Measurements from ENCODE around the gene KRTAP3-3.
"Not testable (repeated sequence)": the region's sequence is repeated elsewhere in the genome, so short reads cannot be mapped to it uniquely, and the experiment has no call there.

Gene KRTAP3-3

GRCh38 chr17:41002814-41003213 lies 8.8 kb upstream of the KRTAP3-3 start:
- Histone ChIP-seq H3K36me3 (ENCODE audit: insufficient read depth, low read length) (no peaks in the 10 kb centered on the region), H3K27ac (ENCODE audit: low read depth, low read length) (no peak overlapping the region), H3K9me3 (ENCODE audit: low read length) (no peaks in the 10 kb centered on the region), H3K27me3 (ENCODE audit: control insufficient read depth in 1 of 2, insufficient read depth in 2 of 2, low read length in 2 of 2) (no peaks in the 10 kb centered on the region), H3K4me3 (ENCODE audit: low read depth in 1 of 2, low read length in 2 of 2) (no peak overlapping the region), H3K4me1 (ENCODE audit: insufficient read depth, low read length) (no peaks in the 10 kb centered on the region), H3K9ac (ENCODE audit: low read length) (no peak overlapping the region)

GRCh38 chr17:41001795-41002194 lies 7.8 kb upstream of the KRTAP3-3 start:
- Histone ChIP-seq H3K9me3 (ENCODE audit: low read length) (no peaks in the 10 kb centered on the region), H3K4me3 (ENCODE audit: low read depth in 1 of 2, low read length in 2 of 2) (no peak overlapping the region), H3K4me1 (ENCODE audit: insufficient read depth, low read length) (no peaks in the 10 kb centered on the region), H3K27me3 (ENCODE audit: control insufficient read depth in 1 of 2, insufficient read depth in 2 of 2, low read length in 2 of 2) (no peaks in the 10 kb centered on the region), H3K36me3 (ENCODE audit: insufficient read depth, low read length) (no peaks in the 10 kb centered on the region), H3K27ac (ENCODE audit: low read depth, low read length) (no peak overlapping the region), H3K9ac (ENCODE audit: low read length) (no peak overlapping the region)

GRCh38 chr17:40999563-40999962 lies 5.6 kb upstream of the KRTAP3-3 start, which contains the start of gene KRTAP3-2:
Gene KRTAP3-2 (minus strand): TSS chr17:40999906. CDS start chr17:40999853, 53 bp downstream.
- H3K27me3 ChIP-seq (ENCODE audit: control insufficient read depth in 1 of 2, insufficient read depth in 2 of 2, low read length in 2 of 2); H3K4me1 ChIP-seq (ENCODE audit: insufficient read depth, low read length): not testable (repeated sequence)

GRCh38 chr17:40997361-40997760 lies 3.4 kb upstream of the KRTAP3-3 start:
- Histone ChIP-seq H3K36me3 (ENCODE audit: insufficient read depth, low read length) (no peaks in the 10 kb centered on the region), H3K9me3 (ENCODE audit: low read length) (no peaks in the 10 kb centered on the region), H3K9ac (ENCODE audit: low read length) (no peak overlapping the region), H3K27ac (ENCODE audit: low read depth, low read length) (no peak overlapping the region), H3K27me3 (ENCODE audit: control insufficient read depth in 1 of 2, insufficient read depth in 2 of 2, low read length in 2 of 2) (no peaks in the 10 kb centered on the region), H3K4me1 (ENCODE audit: insufficient read depth, low read length) (no peaks in the 10 kb centered on the region), H3K4me3 (ENCODE audit: low read depth in 1 of 2, low read length in 2 of 2) (no peak overlapping the region)

More at GRCh38 chr17:40999563-40999962, 5.6 kb upstream of the KRTAP3-3 start, which contains the start of gene KRTAP3-2:
- not testable (repeated sequence) for H3K36me3 ChIP-seq (ENCODE audit: insufficient read depth, low read length); H3K4me3 ChIP-seq (ENCODE audit: low read depth in 1 of 2, low read length in 2 of 2); H3K9me3 ChIP-seq (ENCODE audit: low read length); H3K9ac ChIP-seq (ENCODE audit: low read length); H3K27ac ChIP-seq (ENCODE audit: low read depth, low read length)

GRCh38 chr17:40996829-40997228 lies 2.9 kb upstream of the KRTAP3-3 start:
- Histone ChIP-seq H3K4me1 (ENCODE audit: insufficient read depth, low read length) (no peaks in the 10 kb centered on the region), H3K27ac (ENCODE audit: low read depth, low read length) (no peak overlapping the region), H3K9me3 (ENCODE audit: low read length) (no peaks in the 10 kb centered on the region), H3K4me3 (ENCODE audit: low read depth in 1 of 2, low read length in 2 of 2) (no peak overlapping the region), H3K27me3 (ENCODE audit: control insufficient read depth in 1 of 2, insufficient read depth in 2 of 2, low read length in 2 of 2) (no peaks in the 10 kb centered on the region), H3K9ac (ENCODE audit: low read length) (no peak overlapping the region), H3K36me3 (ENCODE audit: insufficient read depth, low read length) (no peaks in the 10 kb centered on the region)

GRCh38 chr17:40995116-40995515 lies 1.2 kb upstream of the KRTAP3-3 start:
- no peaks in the 10 kb centered on the region for H3K36me3 ChIP-seq (ENCODE audit: insufficient read depth, low read length)
- no peaks in the 10 kb centered on the region for H3K4me1 ChIP-seq (ENCODE audit: insufficient read depth, low read length)
- H3K9ac ChIP-seq (ENCODE audit: low read length): no peak overlapping the region
- no peak overlapping the region for H3K27ac ChIP-seq (ENCODE audit: low read depth, low read length)
- H3K9me3 ChIP-seq (ENCODE audit: low read length): no peaks in the 10 kb centered on the region
- H3K27me3 ChIP-seq (ENCODE audit: control insufficient read depth in 1 of 2, insufficient read depth in 2 of 2, low read length in 2 of 2): no peaks in the 10 kb centered on the region
- H3K4me3 ChIP-seq (ENCODE audit: low read depth in 1 of 2, low read length in 2 of 2): no peak overlapping the region

- H3K27me3 ChIP-seq (ENCODE audit: control insufficient read depth in 1 of 2, insufficient read depth in 2 of 2, low read length in 2 of 2): no peaks in the 10 kb centered on the region
- H3K9ac ChIP-seq (ENCODE audit: low read length): no peak overlapping the region
- no peaks in the 10 kb centered on the region for H3K4me1 ChIP-seq (ENCODE audit: insufficient read depth, low read length)
- H3K27ac ChIP-seq (ENCODE audit: low read depth, low read length): no peak overlapping the region
- no peak overlapping the region for H3K4me3 ChIP-seq (ENCODE audit: low read depth in 1 of 2, low read length in 2 of 2)
- H3K36me3 ChIP-seq (ENCODE audit: insufficient read depth, low read length): no peaks in the 10 kb centered on the region
- H3K9me3 ChIP-seq (ENCODE audit: low read length): no peaks in the 10 kb centered on the region
Observed at GRCh38 chr17:40993084-40993483, 880 bp downstream of the KRTAP3-3 start.

GRCh38 chr17:40992666-40993065 lies 1.3 kb downstream of the KRTAP3-3 start:
- Histone ChIP-seq H3K4me1 (ENCODE audit: insufficient read depth, low read length) (no peaks in the 10 kb centered on the region), H3K36me3 (ENCODE audit: insufficient read depth, low read length) (no peaks in the 10 kb centered on the region), H3K9me3 (ENCODE audit: low read length) (no peaks in the 10 kb centered on the region), H3K27me3 (ENCODE audit: control insufficient read depth in 1 of 2, insufficient read depth in 2 of 2, low read length in 2 of 2) (no peaks in the 10 kb centered on the region), H3K27ac (ENCODE audit: low read depth, low read length) (no peak overlapping the region), H3K9ac (ENCODE audit: low read length) (no peak overlapping the region), H3K4me3 (ENCODE audit: low read depth in 1 of 2, low read length in 2 of 2) (no peak overlapping the region)

GRCh38 chr17:40986920-40987319 lies 7.0 kb downstream of the KRTAP3-3 start:
- Histone ChIP-seq H3K4me1 (ENCODE audit: insufficient read depth, low read length) (no peaks in the 10 kb centered on the region), H3K9me3 (ENCODE audit: low read length) (no peaks in the 10 kb centered on the region), H3K4me3 (ENCODE audit: low read depth in 1 of 2, low read length in 2 of 2) (no peak overlapping the region), H3K27ac (ENCODE audit: low read depth, low read length) (no peak overlapping the region), H3K36me3 (ENCODE audit: insufficient read depth, low read length) (no peaks in the 10 kb centered on the region), H3K27me3 (ENCODE audit: control insufficient read depth in 1 of 2, insufficient read depth in 2 of 2, low read length in 2 of 2) (no peaks in the 10 kb centered on the region), H3K9ac (ENCODE audit: low read length) (no peak overlapping the region)

GRCh38 chr17:40984226-40984625 lies 9.7 kb downstream of the KRTAP3-3 start, which contains the start of gene KRT40:
Gene KRT40 (minus strand): TSS chr17:40984326. CDS start chr17:40984273, 53 bp downstream.
- no peaks in the 10 kb centered on the region for H3K9me3 ChIP-seq (ENCODE audit: low read length)
- peaks cover 3% of the 10 kb centered on the region for H3K4me1 ChIP-seq (ENCODE audit: insufficient read depth, low read length)
- H3K36me3 ChIP-seq (ENCODE audit: insufficient read depth, low read length): no peaks in the 10 kb centered on the region
- H3K4me3 ChIP-seq (ENCODE audit: low read depth in 1 of 2, low read length in 2 of 2): no peak within 1 kb of the TSS
- H3K27me3 ChIP-seq (ENCODE audit: control insufficient read depth in 1 of 2, insufficient read depth in 2 of 2, low read length in 2 of 2): no peaks in the 10 kb centered on the region
- no peak within 1 kb of the TSS for H3K27ac ChIP-seq (ENCODE audit: low read depth, low read length)
- no peak within 1 kb of the TSS for H3K9ac ChIP-seq (ENCODE audit: low read length)

GRCh38 chr17:40981115-40981514 lies 12.8 kb downstream of the KRTAP3-3 start:
- no peaks in the 10 kb centered on the region for H3K9me3 ChIP-seq (ENCODE audit: low read length)

GRCh38 chr17:40980596-40980995 lies 13.4 kb downstream of the KRTAP3-3 start:
- no peak overlapping the region for H3K9ac ChIP-seq (ENCODE audit: low read length)
- H3K27ac ChIP-seq (ENCODE audit: low read depth, low read length): no peak overlapping the region
- H3K36me3 ChIP-seq (ENCODE audit: insufficient read depth, low read length): no peaks in the 10 kb centered on the region
- H3K27me3 ChIP-seq (ENCODE audit: control insufficient read depth in 1 of 2, insufficient read depth in 2 of 2, low read length in 2 of 2): no peaks in the 10 kb centered on the region
- no peaks in the 10 kb centered on the region for H3K9me3 ChIP-seq (ENCODE audit: low read length)
- H3K4me1 ChIP-seq (ENCODE audit: insufficient read depth, low read length): peaks cover 3% of the 10 kb centered on the region
- no peak overlapping the region for H3K4me3 ChIP-seq (ENCODE audit: low read depth in 1 of 2, low read length in 2 of 2)

More at GRCh38 chr17:40981115-40981514, 12.8 kb downstream of the KRTAP3-3 start:
- Histone ChIP-seq H3K36me3 (ENCODE audit: insufficient read depth, low read length) (no peaks in the 10 kb centered on the region), H3K4me3 (ENCODE audit: low read depth in 1 of 2, low read length in 2 of 2) (no peak overlapping the region), H3K27me3 (ENCODE audit: control insufficient read depth in 1 of 2, insufficient read depth in 2 of 2, low read length in 2 of 2) (no peaks in the 10 kb centered on the region), H3K27ac (ENCODE audit: low read depth, low read length) (no peak overlapping the region), H3K9ac (ENCODE audit: low read length) (no peak overlapping the region), H3K4me1 (ENCODE audit: insufficient read depth, low read length) (peaks cover 3% of the 10 kb centered on the region)
